Stimulated activated CD4-positive, alpha-beta T cell treated with anti-CD3 and anti-CD28 coated beads, Interleukin-4, amount 100 ng/mL, for 24 hours (primary cell): ENCODE data around the gene BRWD1.
"Not testable (repeated sequence)": the region's sequence is repeated elsewhere in the genome, so short reads cannot be mapped to it uniquely, and the experiment has no call there.

Experiments used
- DNase-seq: peaks from one replicate; pipeline ENCODE4 v3.0.0-alpha.2; 2020

Gene BRWD1

DNA sequence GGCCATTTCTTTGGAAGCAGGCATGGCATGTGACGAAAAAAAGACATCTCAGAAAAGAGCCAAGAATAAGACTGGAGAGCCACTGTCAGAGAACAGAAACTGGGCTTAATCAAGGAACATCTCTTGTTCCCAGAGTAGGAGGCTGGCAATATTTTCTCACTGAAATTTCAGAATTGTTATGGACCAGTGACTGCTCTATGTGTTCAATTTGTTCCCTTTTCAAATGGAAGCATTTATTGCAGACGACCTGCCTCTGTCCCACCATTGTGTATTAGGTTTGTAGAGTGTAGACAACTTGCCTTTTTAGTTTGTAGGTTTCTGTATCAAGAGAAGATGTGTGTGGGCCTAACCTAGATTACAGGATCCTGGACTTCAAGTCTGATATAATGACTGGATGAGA is 148.9 kb downstream of the BRWD1 start:
- no peak for DNase-seq

DNA sequence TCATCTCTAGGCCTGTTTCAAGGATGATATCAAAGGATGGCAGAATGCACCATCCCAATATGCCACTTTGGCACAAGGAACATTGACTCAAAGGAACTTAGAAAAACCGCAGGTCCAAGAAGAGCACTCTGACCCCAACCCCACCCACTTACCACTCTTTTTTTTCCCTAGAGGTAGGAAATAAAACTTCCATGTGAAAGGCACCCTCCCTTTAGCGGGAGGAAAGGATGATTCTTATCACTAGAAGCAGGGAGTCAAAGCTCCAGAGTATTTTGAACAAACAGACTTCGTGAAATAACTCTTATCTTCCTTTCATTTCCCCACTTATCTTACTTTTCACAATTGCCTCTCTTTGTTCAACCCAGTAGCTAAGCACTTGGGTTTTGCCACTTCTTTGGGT is 152.4 kb downstream of the BRWD1 start:
- no peak for DNase-seq

DNA sequence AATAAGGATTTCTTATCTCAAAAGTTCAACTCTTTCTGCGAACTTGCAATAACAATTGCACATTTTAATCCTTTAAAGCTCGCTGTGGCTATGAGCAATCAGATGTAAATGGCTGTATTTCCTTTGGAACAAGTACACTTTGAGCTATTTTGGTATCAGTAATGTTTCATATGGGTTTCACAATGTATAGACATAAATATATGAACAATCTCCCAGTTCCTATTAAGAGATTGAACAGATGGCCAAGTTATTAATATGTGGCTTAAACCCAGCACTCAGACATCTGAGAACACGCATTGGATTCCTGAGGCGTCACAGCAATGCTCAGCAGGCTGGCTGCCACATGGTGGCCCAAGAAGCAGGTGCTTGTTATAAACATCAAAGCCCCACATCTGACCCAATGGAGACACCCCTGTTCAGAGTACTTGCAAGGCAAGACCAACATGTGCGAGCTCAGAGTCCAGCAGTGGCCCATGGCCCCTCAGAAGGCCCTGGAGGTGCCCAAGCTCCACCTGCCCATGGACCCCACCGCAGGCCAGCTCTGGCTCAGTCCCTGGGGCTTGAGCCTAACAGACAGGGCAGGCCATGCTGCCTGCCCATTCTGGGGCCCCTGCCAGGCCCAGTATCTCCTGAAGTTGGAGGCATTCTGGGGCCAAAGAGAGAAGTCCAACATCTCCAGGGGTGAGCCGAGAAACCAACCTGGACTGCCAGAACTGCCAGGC is 153.9 kb downstream of the BRWD1 start:
- DNase-seq, result no peak

DNA sequence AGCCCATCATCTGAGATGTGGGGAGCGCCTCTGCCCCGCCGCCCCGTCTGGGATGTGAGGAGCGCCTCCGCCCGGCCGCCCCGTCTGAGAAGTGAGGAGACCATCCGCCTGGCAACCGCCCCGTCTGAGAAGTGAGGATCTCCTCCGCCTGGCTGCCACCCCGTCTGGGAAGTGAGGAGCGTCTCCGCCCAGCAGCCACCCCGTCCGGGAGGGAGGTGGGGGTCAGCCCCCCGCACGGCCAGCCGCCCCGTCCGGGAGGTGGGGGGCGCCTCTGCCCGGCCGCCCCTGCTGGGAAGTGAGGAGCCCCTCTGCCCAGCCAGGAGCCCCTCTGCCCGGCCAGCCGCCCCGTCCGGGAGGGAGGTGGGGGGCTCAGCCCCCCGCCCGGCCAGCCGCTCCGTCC is 156.2 kb downstream of the BRWD1 start:
- DNase-seq, result not testable (repeated sequence)

DNA sequence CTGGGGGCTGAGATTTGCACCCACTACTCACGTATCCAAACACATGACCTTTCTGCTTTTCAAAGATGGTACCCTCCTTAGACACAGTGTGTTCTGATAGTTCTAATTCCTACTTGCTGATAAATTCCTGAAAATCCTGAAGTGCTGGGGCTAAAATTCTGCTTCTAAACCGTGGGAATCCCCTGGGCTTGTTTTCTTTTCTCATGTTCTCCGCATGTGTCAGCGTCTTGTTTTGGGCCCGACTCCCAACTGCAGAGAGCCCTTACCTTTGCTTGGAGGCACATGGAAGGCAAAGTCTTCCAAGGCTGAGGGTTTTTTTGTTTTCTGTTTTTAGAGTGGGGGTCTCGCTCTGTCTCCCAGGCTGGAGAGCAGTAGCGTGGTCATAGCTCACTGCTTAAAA is 157.4 kb downstream of the BRWD1 start:
- DNase-seq, result no peak

DNA sequence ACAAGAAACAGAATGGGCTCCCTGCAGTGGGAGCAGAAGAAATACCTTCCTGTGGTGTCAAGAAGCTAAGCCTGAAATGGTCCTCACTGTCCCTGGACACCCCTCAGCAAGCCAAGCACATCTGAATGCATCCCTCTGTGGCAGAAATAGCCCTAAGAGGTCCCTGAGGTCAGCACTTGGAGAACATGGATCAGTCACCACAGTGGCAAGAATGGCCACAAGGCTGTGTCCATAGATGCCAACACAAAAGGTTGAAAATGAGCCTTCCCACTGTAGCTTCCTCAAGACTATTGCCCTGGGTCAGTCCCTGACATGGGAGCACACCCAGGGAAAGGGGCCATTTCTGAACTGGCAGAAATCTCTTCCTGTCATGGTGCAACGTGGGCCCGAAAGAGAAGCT is 157.9 kb downstream of the BRWD1 start:
- no peak for DNase-seq

DNA sequence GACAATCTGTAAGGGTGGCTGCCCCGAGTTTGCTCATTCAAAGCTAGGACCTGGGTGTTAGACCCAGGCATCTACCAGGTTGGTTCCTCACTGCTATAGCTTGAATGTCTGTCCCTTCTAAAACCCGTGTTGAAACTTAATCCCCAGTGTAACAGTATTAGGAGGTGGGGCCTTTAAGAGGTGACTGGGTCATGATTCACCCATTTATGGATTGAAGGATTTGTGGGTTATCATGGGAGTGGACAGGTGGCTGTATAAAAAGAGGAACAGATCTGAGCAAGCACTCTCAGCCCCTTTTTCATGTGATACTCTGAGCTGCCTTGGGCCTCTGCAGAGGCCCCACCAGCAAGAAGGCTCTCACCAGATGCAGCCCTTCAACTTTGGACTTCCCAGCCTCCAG is 159.6 kb downstream of the BRWD1 start:
- DNase-seq, result no peak

DNA sequence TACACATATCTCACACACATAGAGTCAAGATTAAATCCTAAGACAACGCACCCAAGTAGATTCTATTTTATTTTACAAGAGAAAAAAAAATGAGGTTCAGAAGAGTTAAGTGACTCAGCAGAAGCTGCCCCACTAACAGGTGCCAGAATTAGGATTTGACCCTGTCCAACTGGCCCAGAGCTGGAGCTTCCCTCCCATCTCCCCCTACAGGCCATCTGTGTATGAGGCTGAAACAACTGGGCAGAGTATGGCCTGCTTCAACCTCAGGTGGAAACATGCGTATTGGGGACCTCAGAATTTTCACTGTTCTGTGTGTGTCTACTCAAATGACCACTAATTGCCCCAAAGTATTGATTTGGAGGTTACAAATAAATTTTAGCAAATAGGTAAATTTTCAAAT is 160.1 kb downstream of the BRWD1 start:
- no peak for DNase-seq

DNA sequence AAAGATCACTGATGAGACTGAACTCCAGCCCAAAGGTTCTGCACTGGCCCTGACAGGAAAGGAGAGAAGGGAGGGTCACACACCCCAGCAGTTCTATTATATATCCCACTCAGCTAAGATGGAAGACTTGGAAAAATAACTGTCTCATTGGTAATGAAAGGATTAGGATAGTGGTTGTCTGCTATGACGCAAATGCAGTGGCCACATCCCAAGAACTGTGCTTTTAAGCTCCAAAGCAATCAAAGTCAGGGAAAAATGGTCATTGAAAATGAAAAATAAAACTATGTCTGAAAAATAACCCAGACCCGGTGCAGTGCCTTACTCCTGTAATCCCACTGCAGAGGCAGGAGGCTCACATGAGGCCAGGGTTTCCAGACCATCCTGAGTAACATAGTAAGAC is 161.2 kb downstream of the BRWD1 start:
- DNase-seq, result no peak

DNA sequence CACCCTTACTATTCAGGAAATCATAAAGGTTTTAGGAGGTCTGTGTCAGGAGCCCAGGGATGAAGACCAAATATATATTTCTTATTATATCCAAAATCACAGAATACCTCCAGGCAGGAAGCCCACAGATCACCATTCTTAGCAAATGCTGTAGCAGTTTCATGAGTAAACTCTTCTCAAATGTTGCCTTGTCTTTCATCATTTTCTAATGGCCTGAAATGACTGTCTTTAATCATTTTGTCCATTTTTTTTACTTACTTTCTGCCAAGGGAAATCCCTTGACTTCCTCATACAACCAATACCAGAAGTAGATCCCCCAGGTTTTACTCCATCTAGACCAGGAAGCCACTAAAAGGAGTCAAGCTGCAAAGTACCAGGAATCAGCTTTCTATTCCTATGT is 162.6 kb downstream of the BRWD1 start:
- no peak for DNase-seq

DNA sequence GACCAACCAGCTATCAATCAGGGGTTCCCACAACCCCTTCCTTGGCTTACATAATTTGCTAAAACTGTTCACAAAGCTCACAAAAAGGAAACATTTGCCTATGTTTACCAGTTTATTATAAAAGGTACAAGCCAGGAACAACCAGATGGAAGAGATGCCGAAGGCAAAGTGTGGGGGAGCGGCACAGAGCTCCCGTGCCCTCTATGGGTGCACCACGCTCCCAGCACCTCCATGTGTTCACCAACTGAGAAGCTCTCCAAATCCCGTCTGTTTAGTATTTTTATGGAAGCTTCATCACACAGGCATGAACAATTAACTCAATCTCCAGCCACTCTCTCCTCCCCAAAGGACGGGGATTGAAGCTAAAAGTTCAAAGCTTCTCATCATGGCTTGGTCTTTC is 163.1 kb downstream of the BRWD1 start:
- no peak for DNase-seq

DNA sequence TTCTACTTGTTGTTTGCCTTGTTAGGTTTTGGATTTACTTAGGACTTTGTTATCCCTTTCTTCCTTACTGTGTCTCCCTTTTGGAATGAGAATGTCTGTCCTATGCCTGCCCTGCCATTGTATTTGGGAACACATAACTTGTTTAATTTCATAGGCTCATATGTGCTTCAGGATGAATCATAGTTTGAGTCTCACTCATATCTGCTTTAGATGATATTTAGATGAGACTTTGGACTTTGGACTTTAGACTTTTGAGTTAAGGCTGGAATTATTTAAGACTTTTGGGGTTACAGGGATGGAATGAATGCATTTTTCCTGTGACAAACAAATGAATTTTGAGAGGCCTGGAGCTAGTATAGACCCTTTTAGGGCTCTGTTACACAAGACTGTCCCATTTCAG is 163.6 kb downstream of the BRWD1 start:
- DNase-seq, result no peak

DNA sequence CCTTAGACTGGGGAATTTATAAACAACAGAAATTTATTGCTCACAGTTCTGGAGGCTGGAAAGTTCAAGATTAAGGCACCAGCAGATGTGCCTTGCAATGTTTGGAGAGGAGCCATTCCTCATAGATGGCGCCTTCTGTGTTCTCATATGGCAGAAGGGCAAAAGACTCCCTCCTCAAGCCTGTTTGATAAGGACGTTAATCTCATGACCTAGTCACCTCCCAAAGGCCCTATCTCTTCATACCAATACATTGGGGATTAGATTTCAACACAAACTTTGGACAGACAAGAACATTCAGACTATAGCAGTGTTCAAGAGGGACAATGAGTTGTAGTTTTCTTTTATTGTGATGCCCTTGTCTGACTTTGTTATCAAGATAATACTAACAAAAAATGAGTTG is 164.5 kb downstream of the BRWD1 start:
- no peak for DNase-seq

DNA sequence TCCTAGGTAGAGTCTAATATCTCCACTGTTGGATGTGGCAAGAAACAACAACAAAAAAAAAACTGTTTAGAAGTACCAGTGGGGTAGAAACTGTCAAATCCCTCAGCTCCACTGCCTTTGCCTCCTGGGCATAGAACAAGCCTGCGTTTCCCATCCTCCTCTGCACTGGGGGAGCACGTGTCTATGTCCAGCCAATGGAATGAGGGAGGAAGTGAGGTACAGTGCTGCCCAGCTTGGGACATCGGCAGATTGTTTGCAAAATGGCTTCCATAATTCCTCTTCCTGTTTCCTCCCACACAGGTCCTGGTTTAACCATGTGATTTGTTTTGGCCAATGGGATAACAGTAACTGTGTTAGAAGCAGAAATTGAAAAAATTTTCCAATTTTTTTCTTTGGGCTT is 169.2 kb downstream of the BRWD1 start:
- DNase-seq, result no peak

DNA sequence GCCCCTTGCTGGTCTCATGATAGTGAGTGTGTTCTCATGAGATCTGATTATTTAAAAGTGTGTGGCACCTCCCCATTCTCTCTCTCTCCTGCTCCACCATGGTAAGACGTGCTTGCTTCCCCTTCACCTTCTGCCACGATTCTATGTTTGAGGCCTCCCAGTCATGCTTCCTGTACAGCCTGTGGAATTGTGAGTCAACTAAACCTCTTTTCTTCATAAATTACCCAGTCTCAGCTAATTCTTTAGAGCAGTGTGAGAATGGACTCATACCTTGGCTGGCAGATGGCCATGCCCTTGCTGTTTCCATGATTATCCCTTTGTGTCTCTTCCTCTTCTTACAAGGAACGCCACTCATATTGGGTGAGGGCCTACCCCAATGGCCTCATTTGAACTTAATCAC is 170.5 kb downstream of the BRWD1 start:
- DNase-seq, result no peak

DNA sequence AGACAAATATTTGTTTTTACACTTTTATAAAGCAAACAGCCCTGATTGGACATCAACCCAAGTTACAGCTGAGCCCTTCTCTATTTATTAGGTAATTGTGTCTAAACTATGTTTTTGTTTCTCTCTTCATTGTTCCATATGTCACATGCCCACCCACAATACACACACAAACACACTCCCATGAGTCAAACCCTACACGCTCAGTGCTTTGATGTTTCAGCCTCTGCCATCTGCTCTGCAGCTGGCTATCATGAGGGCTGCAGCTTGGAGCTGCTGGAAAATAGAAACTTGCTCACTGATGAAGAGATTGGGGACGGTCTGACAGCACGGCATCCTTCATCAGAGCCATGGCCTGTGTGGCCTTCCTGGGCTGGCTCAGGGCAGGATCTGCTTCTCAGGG is 171.9 kb downstream of the BRWD1 start:
- no peak for DNase-seq

DNA sequence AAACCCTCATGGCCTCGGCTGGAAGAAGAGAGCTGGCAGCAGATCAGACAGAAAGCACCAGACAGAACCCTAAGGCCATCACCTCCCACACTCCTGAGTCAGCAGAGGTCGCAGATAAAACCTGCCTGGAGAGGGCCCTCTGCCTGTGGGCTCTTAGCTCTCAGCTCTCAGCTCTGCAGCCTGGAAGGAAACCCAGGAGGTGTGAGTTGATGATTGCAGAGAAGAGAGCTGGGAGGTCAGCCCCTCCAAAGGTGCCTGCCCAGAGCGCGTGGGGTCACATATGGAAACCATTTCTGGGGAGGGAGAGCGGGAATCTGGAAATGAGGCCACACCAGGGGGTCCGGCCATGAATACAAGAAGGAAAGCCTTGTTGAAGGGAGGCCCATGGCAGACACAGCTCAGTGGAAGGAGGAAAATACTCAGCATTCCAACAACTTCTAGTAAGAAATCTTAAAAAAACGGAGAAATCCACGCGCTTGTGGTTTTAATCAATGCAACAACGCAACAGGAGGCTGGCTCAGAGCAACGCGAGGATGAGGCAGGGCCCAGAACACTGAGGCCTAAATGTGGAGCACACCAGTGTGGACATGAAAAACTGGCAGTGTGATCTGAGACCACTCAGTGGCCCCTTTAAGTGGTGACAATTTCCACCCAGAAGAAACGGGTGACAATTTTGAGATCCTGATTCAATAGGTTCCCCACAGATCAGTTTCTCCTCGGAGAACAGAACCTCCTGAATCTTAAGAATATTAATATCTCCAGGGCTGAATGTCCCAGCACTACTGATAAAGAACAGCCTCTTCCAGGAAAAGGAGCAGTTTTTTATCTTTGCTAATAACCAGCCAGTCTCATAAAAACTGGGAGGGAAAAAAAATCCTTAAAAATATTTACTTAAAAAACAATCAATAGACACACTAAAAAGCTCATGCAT is 175.9 kb downstream of the BRWD1 start:
- no peak for DNase-seq

DNA sequence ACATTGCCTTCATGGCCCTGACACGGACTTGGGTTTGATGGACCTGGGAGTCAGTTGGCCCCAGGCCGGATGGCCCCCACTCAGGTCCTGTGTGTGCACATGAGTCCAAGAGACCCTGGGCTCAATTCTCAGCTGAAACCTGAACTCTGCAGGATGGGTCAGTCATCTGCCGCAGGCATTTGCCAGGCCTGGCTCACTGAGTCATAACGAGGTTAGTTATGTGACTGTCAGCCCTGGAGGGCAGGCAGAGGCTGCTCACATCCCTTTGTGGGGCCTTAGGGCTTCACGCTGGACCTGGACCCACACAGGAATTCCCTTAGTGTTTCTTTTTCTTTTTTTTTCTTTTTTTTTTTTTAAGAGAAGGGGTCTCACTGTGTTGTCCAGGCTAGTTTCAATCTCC is 176.7 kb downstream of the BRWD1 start:
- no peak for DNase-seq

DNA sequence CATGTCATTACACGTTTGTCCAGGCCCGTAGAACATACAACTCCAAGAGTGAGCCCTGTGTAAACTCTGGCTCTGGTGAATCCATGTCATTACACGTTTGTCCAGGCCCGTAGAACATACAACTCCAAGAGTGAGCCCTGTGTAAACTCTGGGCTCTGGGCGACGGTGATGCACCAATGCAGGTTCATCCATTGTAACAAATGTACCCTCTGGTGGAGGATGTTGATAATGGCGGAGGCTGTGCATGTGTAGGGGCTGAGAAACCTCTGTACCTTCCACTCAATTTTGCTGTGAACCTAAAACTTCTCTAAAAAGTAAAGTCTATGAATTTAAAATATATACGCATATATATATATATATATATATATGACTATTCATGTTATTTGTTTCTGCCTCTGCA is 177.3 kb downstream of the BRWD1 start:
- not testable (repeated sequence) for DNase-seq

DNA sequence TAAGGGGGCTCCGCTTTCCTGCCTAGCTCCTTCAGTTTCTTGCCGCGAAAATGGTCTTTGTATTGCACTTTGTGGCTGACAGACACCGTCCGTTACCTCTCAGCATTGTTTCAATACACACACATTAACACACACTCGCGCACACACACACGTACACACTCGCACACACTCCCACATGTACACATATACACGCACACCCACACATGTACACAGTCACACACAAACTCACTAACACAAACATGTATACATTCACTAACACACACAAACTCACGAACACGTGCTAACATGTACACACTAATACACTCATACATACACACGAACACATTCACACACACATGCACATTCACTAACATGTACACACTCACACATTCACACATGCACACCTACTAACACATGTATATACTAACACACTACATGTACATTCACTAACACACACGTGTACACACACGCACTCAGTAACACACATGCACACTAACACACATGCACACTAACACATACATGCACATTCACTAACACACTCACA is 179.1 kb downstream of the BRWD1 start:
- DNase-seq, result no peak
